Measurements from ENCODE around the gene TCN2. TPM values are rescaled to one million over a fixed set of nuclear protein-coding genes. Genes with fewer than 3 reads are reported as not detected.

TCN2 gene
- total and polyA plus RNA-seq, 9 of the 15 experiments (the other 6 are each of a cell fraction or from before 2014, with no cell fraction given): 0.88 to 5.4 (median 1.7) TPM

- TF ChIP-seq, protein P1, sequence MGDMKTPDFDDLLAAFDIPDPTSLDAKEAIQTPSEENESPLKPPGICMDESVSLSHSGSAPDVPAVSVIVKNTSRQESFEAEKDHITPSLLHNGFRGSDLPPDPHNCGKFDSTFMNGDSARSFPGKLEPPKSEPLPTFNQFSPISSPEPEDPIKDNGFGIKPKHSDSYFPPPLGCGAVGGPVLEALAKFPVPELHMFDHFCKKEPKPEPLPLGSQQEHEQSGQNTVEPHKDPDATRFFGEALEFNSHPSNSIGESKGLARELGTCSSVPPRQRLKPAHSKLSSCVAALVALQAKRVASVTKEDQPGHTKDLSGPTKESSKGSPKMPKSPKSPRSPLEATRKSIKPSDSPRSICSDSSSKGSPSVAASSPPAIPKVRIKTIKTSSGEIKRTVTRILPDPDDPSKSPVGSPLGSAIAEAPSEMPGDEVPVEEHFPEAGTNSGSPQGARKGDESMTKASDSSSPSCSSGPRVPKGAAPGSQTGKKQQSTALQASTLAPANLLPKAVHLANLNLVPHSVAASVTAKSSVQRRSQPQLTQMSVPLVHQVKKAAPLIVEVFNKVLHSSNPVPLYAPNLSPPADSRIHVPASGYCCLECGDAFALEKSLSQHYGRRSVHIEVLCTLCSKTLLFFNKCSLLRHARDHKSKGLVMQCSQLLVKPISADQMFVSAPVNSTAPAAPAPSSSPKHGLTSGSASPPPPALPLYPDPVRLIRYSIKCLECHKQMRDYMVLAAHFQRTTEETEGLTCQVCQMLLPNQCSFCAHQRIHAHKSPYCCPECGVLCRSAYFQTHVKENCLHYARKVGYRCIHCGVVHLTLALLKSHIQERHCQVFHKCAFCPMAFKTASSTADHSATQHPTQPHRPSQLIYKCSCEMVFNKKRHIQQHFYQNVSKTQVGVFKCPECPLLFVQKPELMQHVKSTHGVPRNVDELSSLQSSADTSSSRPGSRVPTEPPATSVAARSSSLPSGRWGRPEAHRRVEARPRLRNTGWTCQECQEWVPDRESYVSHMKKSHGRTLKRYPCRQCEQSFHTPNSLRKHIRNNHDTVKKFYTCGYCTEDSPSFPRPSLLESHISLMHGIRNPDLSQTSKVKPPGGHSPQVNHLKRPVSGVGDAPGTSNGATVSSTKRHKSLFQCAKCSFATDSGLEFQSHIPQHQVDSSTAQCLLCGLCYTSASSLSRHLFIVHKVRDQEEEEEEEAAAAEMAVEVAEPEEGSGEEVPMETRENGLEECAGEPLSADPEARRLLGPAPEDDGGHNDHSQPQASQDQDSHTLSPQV (IDR thresholded peaks at IDR 0.05): peak; percentile 66; the same call in 1 of the 2 replicates
- TF ChIP-seq HDAC3 (IDR thresholded peaks at IDR 0.05; ENCODE audit: borderline replicate concordance, partially characterized antibody) (no peak), MEF2D (tag; conservative IDR thresholded peaks at IDR 0.05; ENCODE audit: low read depth) (no peak), ZNF239 (CRISPR knock-in tag; IDR thresholded peaks at IDR 0.05) (no peak), ETV5 (CRISPR knock-in tag; IDR thresholded peaks at IDR 0.05; ENCODE audit: low read depth) (no peak), FOXJ3 (CRISPR knock-in tag; IDR thresholded peaks at IDR 0.05) (no peak), CEBPG (CRISPR knock-in tag; IDR thresholded peaks at IDR 0.05) (no peak), CEBPG (tag; conservative IDR thresholded peaks at IDR 0.05 in 1 of 2, IDR thresholded peaks at IDR 0.05 in 1 of 2) (no peak), CCNT2 (IDR thresholded peaks at IDR 0.05; ENCODE audit: borderline replicate concordance, extremely low read depth, insufficient read length, low read depth, low read length) (no peak), HDAC2 (IDR thresholded peaks at IDR 0.05) (no peak), FOXO4 (CRISPR knock-in tag; IDR thresholded peaks at IDR 0.05) (no peak), MAFF (IDR thresholded peaks at IDR 0.05; ENCODE audit: low read length) (no peak), ZNF444 (CRISPR knock-in tag; IDR thresholded peaks at IDR 0.05) (no peak), ZBTB2 (IDR thresholded peaks at IDR 0.05) (no peak), JUN (IDR thresholded peaks at IDR 0.05; ENCODE audit: borderline replicate concordance, low read depth, low read length) (0 out of 2 replicates have a peak, but pooled peaks have one; percentile 50), JUN (CRISPR knock-in tag; IDR thresholded peaks at IDR 0.05; ENCODE audit: borderline replicate concordance) (no peak), SUPT5H (IDR thresholded peaks at IDR 0.05) (no peak; the same call in none of the 2 replicates), ZNF146 (CRISPR knock-in tag; IDR thresholded peaks at IDR 0.05; ENCODE audit: unreplicated experiment) (no peak), KDM1A (IDR thresholded peaks at IDR 0.05) (no peak)
- TF ChIP-seq, protein P2, sequence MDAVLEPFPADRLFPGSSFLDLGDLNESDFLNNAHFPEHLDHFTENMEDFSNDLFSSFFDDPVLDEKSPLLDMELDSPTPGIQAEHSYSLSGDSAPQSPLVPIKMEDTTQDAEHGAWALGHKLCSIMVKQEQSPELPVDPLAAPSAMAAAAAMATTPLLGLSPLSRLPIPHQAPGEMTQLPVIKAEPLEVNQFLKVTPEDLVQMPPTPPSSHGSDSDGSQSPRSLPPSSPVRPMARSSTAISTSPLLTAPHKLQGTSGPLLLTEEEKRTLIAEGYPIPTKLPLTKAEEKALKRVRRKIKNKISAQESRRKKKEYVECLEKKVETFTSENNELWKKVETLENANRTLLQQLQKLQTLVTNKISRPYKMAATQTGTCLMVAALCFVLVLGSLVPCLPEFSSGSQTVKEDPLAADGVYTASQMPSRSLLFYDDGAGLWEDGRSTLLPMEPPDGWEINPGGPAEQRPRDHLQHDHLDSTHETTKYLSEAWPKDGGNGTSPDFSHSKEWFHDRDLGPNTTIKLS (IDR thresholded peaks at IDR 0.05; ENCODE audit: borderline replicate concordance, low read depth): peak; percentile 69
Observed at GRCh38 chr22:30591588-30592359, 15.2 kb upstream of the TCN2 start, which contains the start of gene PES1 (continued).

Measured in K562 (cell line).